Body of pancreas (tissue), 4 donors: ENCODE measurements around the gene TM6SF1. TPM values are rescaled to one million over a fixed set of nuclear protein-coding genes. Genes with fewer than 3 reads are reported as not detected.

Experiments
- microRNA-seq, 2 donors: library from miRNA; unstranded; fragments of <30 nt; microRNA quantifications; one replicate each; pipeline ENCODE4, GENCODE V29; 2016; ENCODE audit warnings: borderline number of aligned reads in 2 of 2, borderline replicate concordance in 2 of 2
- small RNA-seq: library from RNA; depleted of rRNA; stranded (forward); fragments of <200 nt; gene quantifications from one replicate; pipeline ENCODE3, GENCODE V24; 2016
- total RNA-seq, 2 donors: library from RNA; depleted of rRNA; stranded (reverse); fragments of >200 nt; gene quantifications; one replicate each; pipeline ENCODE4 v1.1.0, GENCODE V29; 2016

The TM6SF1 gene
- total RNA-seq, 2 donors from 2014 or later, result 1.8 to 2.3 TPM

Small RNA genes lying within 50 kb of the gene (microRNA-seq; reads per million reads assigned to microRNA genes)
- 0 reads per million in 2 donors for gene MIR4515

Small RNA genes lying within 50 kb of the gene (small RNA-seq; reads per million reads assigned to genes)
- gene MIR4515, result not detected

Other genes with a start within 250 kb of the TM6SF1 start
- gene HOMER2, start 154.9 kb upstream of the TM6SF1 start, total RNA-seq, result 100 to 1,000 TPM; 331 to 469 TPM
- gene RAMAC, start 121.4 kb upstream of the TM6SF1 start, total RNA-seq, result 10 to 100 TPM in 1 of 2 donors, 1 to 10 TPM in 1; 9.1 to 12.2 TPM
- gene C15orf40, start 96.0 kb upstream of the TM6SF1 start, total RNA-seq, result 1 to 10 TPM; 9.3 to 9.6 TPM
- 10 to 100 TPM; 24.4 to 37.9 TPM for gene BTBD1, start 40.4 kb upstream of the TM6SF1 start, total RNA-seq
- 10 to 100 TPM; 10.4 to 22.7 TPM for gene HDGFL3, start 100.2 kb downstream of the TM6SF1 start, total RNA-seq
- gene BNC1, start 177.0 kb downstream of the TM6SF1 start, total RNA-seq, result under 1 TPM in 1 of 2 donors, not detected in 1; 0.26 TPM